Measurements from ENCODE around the gene FARS2.
A peak's percentile ranks its signal among the peaks of the same experiment; 100 is the strongest.

The FARS2 gene

GRCh38 chr6:5260661-5261544 lies at the start of gene FARS2, which contains the start of gene LYRM4:
FARS2 (plus strand) TSS chr6:5261513.
LYRM4 (minus strand) TSS chr6:5260950; CDS start chr6:5260733, 217 bp downstream.
- H3K4me3 ChIP-seq (ENCODE audit: low read length), result peak within 1 kb of the TSS; percentile 95
- no peaks in the 10 kb centered on the region for H3K9me3 ChIP-seq (ENCODE audit: insufficient read depth, low read length)
- H3K79me2 ChIP-seq (ENCODE audit: low read length), result peaks cover 80% of the 10 kb centered on the region
- no peaks in the 10 kb centered on the region for H3K27me3 ChIP-seq (ENCODE audit: low read depth, low read length)
- no peak for TF ChIP-seq EZH2phosphoT487 (IDR thresholded peaks at IDR 0.05; ENCODE audit: low read depth)
- TF ChIP-seq, protein P1, sequence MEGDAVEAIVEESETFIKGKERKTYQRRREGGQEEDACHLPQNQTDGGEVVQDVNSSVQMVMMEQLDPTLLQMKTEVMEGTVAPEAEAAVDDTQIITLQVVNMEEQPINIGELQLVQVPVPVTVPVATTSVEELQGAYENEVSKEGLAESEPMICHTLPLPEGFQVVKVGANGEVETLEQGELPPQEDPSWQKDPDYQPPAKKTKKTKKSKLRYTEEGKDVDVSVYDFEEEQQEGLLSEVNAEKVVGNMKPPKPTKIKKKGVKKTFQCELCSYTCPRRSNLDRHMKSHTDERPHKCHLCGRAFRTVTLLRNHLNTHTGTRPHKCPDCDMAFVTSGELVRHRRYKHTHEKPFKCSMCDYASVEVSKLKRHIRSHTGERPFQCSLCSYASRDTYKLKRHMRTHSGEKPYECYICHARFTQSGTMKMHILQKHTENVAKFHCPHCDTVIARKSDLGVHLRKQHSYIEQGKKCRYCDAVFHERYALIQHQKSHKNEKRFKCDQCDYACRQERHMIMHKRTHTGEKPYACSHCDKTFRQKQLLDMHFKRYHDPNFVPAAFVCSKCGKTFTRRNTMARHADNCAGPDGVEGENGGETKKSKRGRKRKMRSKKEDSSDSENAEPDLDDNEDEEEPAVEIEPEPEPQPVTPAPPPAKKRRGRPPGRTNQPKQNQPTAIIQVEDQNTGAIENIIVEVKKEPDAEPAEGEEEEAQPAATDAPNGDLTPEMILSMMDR (IDR thresholded peaks at IDR 0.05; ENCODE audit: low read depth, low read length), result no peak
- H3K27ac ChIP-seq (ENCODE audit: low read length), result peak within 1 kb of the TSS; percentile 83
- H2AFZ ChIP-seq (ENCODE audit: low read depth, low read length), result peak within 1 kb of the TSS; percentile 61; the same call in 1 of the 2 replicates
- no peaks in the 10 kb centered on the region for H4K20me1 ChIP-seq (ENCODE audit: insufficient read depth, low read length)
- peaks cover 16% of the 10 kb centered on the region for H3K4me1 ChIP-seq (ENCODE audit: low read length)
- no peaks in the 10 kb centered on the region for H3K36me3 ChIP-seq (replicated peaks; ENCODE audit: low read depth, low read length)
- H3K9ac ChIP-seq (ENCODE audit: low read length), result peak within 1 kb of the TSS; percentile 85
- peak within 1 kb of the TSS; percentile 91 for H3K4me2 ChIP-seq (ENCODE audit: low read length)

- H3K4me3 ChIP-seq (ENCODE audit: low read length), result no peak overlapping the region
- H3K9me3 ChIP-seq (ENCODE audit: insufficient read depth, low read length), result no peaks in the 10 kb centered on the region
- H4K20me1 ChIP-seq (ENCODE audit: insufficient read depth, low read length), result no peaks in the 10 kb centered on the region
- H3K36me3 ChIP-seq (replicated peaks; ENCODE audit: low read depth, low read length), result no peaks in the 10 kb centered on the region
- no peak overlapping the region for H3K27ac ChIP-seq (ENCODE audit: low read length)
- H3K9ac ChIP-seq (ENCODE audit: low read length), result no peak overlapping the region
- TF ChIP-seq, protein P1 (IDR thresholded peaks at IDR 0.05; ENCODE audit: low read depth, low read length), result no peak
- no peak for TF ChIP-seq EZH2phosphoT487 (IDR thresholded peaks at IDR 0.05; ENCODE audit: low read depth)
- no peaks in the 10 kb centered on the region for H3K27me3 ChIP-seq (ENCODE audit: low read depth, low read length)
- no peak overlapping the region for H2AFZ ChIP-seq (ENCODE audit: low read depth, low read length)
- no peaks in the 10 kb centered on the region; the same call in 1 of the 2 replicates for H3K79me2 ChIP-seq (ENCODE audit: low read length)
- no peak overlapping the region for H3K4me2 ChIP-seq (ENCODE audit: low read length)
- H3K4me1 ChIP-seq (ENCODE audit: low read length), result peaks cover 17% of the 10 kb centered on the region
Measured at GRCh38 chr6:5213836-5214235, 47.5 kb upstream of the FARS2 start.

DNA sequence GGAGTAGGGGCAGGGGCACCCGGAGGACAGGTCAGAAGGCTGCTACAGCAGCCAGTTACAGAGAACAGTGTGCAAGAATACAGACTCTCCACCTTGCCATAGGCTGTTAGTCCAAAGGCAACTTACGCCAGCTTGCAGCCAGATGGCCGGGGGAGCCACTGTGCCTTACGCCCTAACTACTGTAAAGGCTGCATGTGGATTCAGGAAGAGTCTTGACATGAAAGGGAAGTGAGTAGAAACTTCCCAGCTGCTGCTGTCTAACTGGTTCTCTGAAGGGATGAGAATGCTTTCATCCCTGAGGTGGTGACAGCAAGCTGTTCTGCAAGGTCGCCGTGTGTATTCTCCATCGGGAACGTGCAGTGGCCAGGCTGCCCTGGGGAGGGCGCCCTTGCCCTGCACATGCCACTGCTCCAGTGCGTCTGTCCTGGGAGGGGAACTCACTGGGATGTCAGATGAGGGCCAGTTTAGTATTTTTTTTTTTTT lies 46.7 kb upstream of the FARS2 start:
- no peaks in the 10 kb centered on the region for H3K36me3 ChIP-seq (replicated peaks; ENCODE audit: low read depth, low read length)
- H3K27me3 ChIP-seq (ENCODE audit: low read depth, low read length), result no peaks in the 10 kb centered on the region
- no peak overlapping the region for H2AFZ ChIP-seq (ENCODE audit: low read depth, low read length)
- no peaks in the 10 kb centered on the region for H4K20me1 ChIP-seq (ENCODE audit: insufficient read depth, low read length)
- no peak overlapping the region for H3K9ac ChIP-seq (ENCODE audit: low read length)
- no peak overlapping the region for H3K27ac ChIP-seq (ENCODE audit: low read length)
- H3K4me2 ChIP-seq (ENCODE audit: low read length), result no peak overlapping the region
- H3K4me1 ChIP-seq (ENCODE audit: low read length), result peaks cover 17% of the 10 kb centered on the region
- no peak overlapping the region for H3K4me3 ChIP-seq (ENCODE audit: low read length)
- H3K9me3 ChIP-seq (ENCODE audit: insufficient read depth, low read length), result no peaks in the 10 kb centered on the region
- no peak for TF ChIP-seq EZH2phosphoT487 (IDR thresholded peaks at IDR 0.05; ENCODE audit: low read depth)
- TF ChIP-seq, protein P1 (IDR thresholded peaks at IDR 0.05; ENCODE audit: low read depth, low read length), result peak; percentile 62
- no peaks in the 10 kb centered on the region; the same call in 1 of the 2 replicates for H3K79me2 ChIP-seq (ENCODE audit: low read length)

DNA sequence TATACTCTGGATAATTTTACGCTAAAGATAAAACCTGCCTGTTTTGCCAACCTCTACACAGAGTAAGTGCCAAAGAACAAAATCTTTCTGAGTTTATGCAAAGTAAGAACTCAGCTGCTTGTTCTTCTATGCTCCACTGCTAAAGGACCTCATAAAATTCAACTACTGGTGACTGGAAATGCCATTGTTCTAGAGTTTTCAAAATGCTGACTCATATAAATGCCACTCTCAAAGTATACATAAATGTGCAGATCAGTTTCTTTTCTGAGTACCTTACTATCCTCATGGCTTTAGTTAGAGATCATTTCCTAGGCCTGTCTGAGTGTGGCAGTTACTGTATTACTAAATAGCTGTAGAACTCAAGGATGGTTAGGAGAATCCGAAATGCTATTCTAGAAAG lies 46.2 kb upstream of the FARS2 start:
- Histone ChIP-seq H3K36me3 (replicated peaks; ENCODE audit: low read depth, low read length) (no peaks in the 10 kb centered on the region), H4K20me1 (ENCODE audit: insufficient read depth, low read length) (no peaks in the 10 kb centered on the region), H3K27ac (ENCODE audit: low read length) (peak overlapping the region; percentile 18), H3K79me2 (ENCODE audit: low read length) (no peaks in the 10 kb centered on the region; the same call in 1 of the 2 replicates), H3K4me1 (ENCODE audit: low read length) (peaks cover 17% of the 10 kb centered on the region), H2AFZ (ENCODE audit: low read depth, low read length) (no peak overlapping the region), H3K9me3 (ENCODE audit: insufficient read depth, low read length) (no peaks in the 10 kb centered on the region), H3K27me3 (ENCODE audit: low read depth, low read length) (no peaks in the 10 kb centered on the region), H3K9ac (ENCODE audit: low read length) (no peak overlapping the region), H3K4me3 (ENCODE audit: low read length) (no peak overlapping the region), H3K4me2 (ENCODE audit: low read length) (peak overlapping the region; percentile 59)
- TF ChIP-seq, protein P1 (IDR thresholded peaks at IDR 0.05; ENCODE audit: low read depth, low read length), result no peak
- TF ChIP-seq EZH2phosphoT487 (IDR thresholded peaks at IDR 0.05; ENCODE audit: low read depth), result no peak

Data from OCI-LY3 (cell line).